ENCODE results near the gene SPOP. TPM values are rescaled to one million over a fixed set of nuclear protein-coding genes. Genes with fewer than 3 reads are reported as not detected.
"Not testable (repeated sequence)": the region's sequence is repeated elsewhere in the genome, so short reads cannot be mapped to it uniquely, and the experiment has no call there.

Gene SPOP
- total and polyA plus RNA-seq, 5 donors from 2014 or later: 66.3 to 123 (median 97.4) TPM

GRCh38 chr17:49555495-49556222 is 122.2 kb downstream of the SPOP start:
- Histone ChIP-seq H3K9me3 (ENCODE audit: control insufficient read depth in 2 of 2, low read length in 2 of 2) (no peaks in the 10 kb centered on the region), H3K27me3 (ENCODE audit: control insufficient read depth, insufficient read depth, low read length) (no peaks in the 10 kb centered on the region), H3K36me3 (ENCODE audit: control insufficient read depth, insufficient read depth, low read length) (no peaks in the 10 kb centered on the region), H3K4me3 (ENCODE audit: low read depth, low read length) (no peak overlapping the region), H3K4me1 (ENCODE audit: control insufficient read depth, insufficient read depth, low read length, poor library complexity, severe bottlenecking) (peaks cover 6% of the 10 kb centered on the region), H3K27ac (ENCODE audit: insufficient read depth, low read length, poor library complexity, severe bottlenecking) (no peak overlapping the region)
- Mint-ChIP-seq H3K36me3 (no peaks in the 10 kb centered on the region), H3K9me3 (peaks cover 0 to 2% (median 0%) of the 10 kb centered on the region in 7 donors), H3K27ac (no peak overlapping the region), H3K27me3 (peaks cover 8% of the 10 kb centered on the region), H3K4me3 (no peak overlapping the region), H3K4me1 (peaks cover 0 to 5% (median 3%) of the 10 kb centered on the region in 4 donors)
- ATAC-seq (ENCODE audit: low read depth in 2 of 2): no peak
- no peak for DNase-seq

DNA sequence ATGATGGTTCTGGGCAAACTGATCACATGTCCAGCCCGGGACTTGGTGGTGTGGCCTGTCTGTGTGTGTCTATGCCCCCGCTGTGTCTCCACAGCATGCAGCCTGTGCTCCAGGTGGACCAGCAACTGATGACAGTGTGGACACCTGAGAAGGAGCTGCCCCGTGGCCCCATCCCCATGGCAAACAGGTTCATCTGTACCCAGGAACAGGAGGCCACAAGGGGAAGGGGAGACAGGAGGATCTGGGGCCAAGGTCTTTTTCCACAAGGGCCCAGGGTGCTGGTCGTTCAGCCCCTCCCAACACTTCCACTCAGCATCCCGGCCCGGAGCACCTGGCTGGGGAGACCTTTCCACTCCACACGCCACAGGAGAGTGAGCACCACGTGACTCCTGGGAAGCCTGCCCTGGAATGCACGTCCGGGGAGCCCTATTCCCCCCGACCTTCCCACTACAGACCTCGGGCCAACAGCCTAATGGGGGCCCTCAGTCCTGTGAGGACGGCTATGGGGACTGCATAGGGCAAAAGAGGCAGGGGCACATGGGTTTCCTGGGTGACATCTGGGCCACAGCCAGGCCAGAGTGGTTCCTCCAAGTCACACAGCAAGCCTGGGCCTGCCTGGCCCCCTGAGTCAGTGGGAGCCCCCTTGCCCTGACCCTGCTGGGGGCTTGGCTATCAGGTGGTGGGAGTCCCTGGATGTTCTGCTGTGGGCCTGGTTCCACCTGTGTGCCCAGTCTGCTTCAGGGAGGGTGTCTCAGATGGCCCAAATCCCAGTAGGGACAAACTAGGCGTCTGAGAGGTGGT is 123.0 kb downstream of the SPOP start:
- no peaks in the 10 kb centered on the region for H3K27me3 ChIP-seq (ENCODE audit: control insufficient read depth, insufficient read depth, low read length)
- no peak overlapping the region for H3K4me3 ChIP-seq (ENCODE audit: low read depth, low read length)
- H3K36me3 ChIP-seq (ENCODE audit: control insufficient read depth, insufficient read depth, low read length): no peaks in the 10 kb centered on the region
- Mint-ChIP-seq H3K27ac (no peak overlapping the region), H3K4me3 (no peak overlapping the region), H3K27me3 (peaks cover 5% of the 10 kb centered on the region), H3K9me3 (peaks cover 0 to 2% (median 0%) of the 10 kb centered on the region in 7 donors), H3K36me3 (no peaks in the 10 kb centered on the region), H3K4me1 (peaks cover 0 to 5% (median 3%) of the 10 kb centered on the region in 4 donors)
- DNase-seq (no peak), ATAC-seq (ENCODE audit: low read depth in 2 of 2) (no peak)
- H3K4me1 ChIP-seq (ENCODE audit: control insufficient read depth, insufficient read depth, low read length, poor library complexity, severe bottlenecking): peaks cover 6% of the 10 kb centered on the region
- no peaks in the 10 kb centered on the region for H3K9me3 ChIP-seq (ENCODE audit: control insufficient read depth in 2 of 2, low read length in 2 of 2)
- no peak overlapping the region for H3K27ac ChIP-seq (ENCODE audit: insufficient read depth, low read length, poor library complexity, severe bottlenecking)

GRCh38 chr17:49553676-49554335 is 124.1 kb downstream of the SPOP start:
- Mint-ChIP-seq H3K27ac (peak overlapping the region in 1 of 3 donors; percentile 31), H3K4me1 (peaks cover 0 to 5% (median 3%) of the 10 kb centered on the region in 4 donors), H3K9me3 (peaks cover 0 to 2% (median 0%) of the 10 kb centered on the region in 7 donors), H3K4me3 (no peak overlapping the region), H3K27me3 (peaks cover 5% of the 10 kb centered on the region), H3K36me3 (no peaks in the 10 kb centered on the region)
- no peaks in the 10 kb centered on the region for H3K9me3 ChIP-seq (ENCODE audit: control insufficient read depth in 2 of 2, low read length in 2 of 2)
- no peak overlapping the region for H3K27ac ChIP-seq (ENCODE audit: insufficient read depth, low read length, poor library complexity, severe bottlenecking)
- no peaks in the 10 kb centered on the region for H3K36me3 ChIP-seq (ENCODE audit: control insufficient read depth, insufficient read depth, low read length)
- H3K4me1 ChIP-seq (ENCODE audit: control insufficient read depth, insufficient read depth, low read length, poor library complexity, severe bottlenecking): peaks cover 6% of the 10 kb centered on the region
- no peak for DNase-seq
- no peaks in the 10 kb centered on the region for H3K27me3 ChIP-seq (ENCODE audit: control insufficient read depth, insufficient read depth, low read length)
- H3K4me3 ChIP-seq (ENCODE audit: low read depth, low read length): no peak overlapping the region
- ATAC-seq (ENCODE audit: low read depth in 2 of 2): no peak

- Histone ChIP-seq H3K36me3 (ENCODE audit: control insufficient read depth, insufficient read depth, low read length) (no peaks in the 10 kb centered on the region), H3K4me3 (ENCODE audit: low read depth, low read length) (no peak overlapping the region), H3K27ac (ENCODE audit: insufficient read depth, low read length, poor library complexity, severe bottlenecking) (no peak overlapping the region), H3K4me1 (ENCODE audit: control insufficient read depth, insufficient read depth, low read length, poor library complexity, severe bottlenecking) (peaks cover 6% of the 10 kb centered on the region), H3K9me3 (ENCODE audit: control insufficient read depth in 2 of 2, low read length in 2 of 2) (no peaks in the 10 kb centered on the region), H3K27me3 (ENCODE audit: control insufficient read depth, insufficient read depth, low read length) (no peaks in the 10 kb centered on the region)
- Mint-ChIP-seq H3K36me3 (no peaks in the 10 kb centered on the region), H3K4me1 (peaks cover 0 to 1% (median under 1%) of the 10 kb centered on the region in 4 donors), H3K27me3 (peaks cover 5% of the 10 kb centered on the region), H3K9me3 (peaks cover 0 to 2% (median 0%) of the 10 kb centered on the region in 7 donors), H3K27ac (no peak overlapping the region), H3K4me3 (no peak overlapping the region)
- DNase-seq: no peak
- no peak for ATAC-seq (ENCODE audit: low read depth in 2 of 2)
Observed at GRCh38 chr17:49552070-49552751, 125.7 kb downstream of the SPOP start.

DNA sequence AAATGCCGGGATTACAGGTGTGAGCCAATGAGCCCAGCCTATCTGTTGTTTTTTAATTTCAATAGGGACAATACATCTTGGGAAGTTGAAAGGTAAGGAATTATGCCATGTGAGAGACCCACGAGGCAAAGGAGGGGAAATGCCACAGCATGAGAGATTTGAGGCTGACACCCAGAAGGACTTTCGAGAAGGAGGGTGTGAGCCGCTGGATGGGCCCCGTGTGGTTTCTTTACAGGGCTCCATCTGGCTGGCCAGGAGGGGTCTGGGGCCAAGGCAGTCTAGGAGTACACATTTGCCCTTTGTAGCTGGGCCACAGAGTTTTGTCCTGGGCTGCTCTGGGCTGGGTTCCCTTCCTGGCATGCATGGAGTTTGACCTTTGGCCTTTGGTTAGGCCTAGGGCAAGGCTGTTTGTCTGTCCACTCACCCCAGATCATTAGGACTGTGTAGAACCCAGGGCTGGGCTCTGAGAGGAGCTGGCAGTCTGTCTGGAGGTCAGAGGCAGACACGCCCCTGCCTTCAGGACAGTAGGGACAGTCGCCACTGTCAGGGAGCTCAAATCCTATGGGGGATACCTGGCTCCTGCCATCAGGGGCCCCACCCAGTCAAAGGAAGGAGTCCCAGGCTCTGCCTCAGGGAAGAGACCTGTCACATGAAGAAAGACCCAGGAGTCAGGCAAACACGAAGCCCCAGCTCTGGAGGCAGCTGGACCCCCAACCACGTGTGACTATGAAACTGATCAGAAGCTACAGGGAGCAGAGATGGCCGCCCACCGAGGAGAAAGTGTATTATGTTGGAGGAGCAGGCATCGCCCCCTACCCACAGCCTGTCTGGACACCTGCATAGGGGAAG is 126.5 kb downstream of the SPOP start:
- Histone ChIP-seq H3K4me1 (ENCODE audit: control insufficient read depth, insufficient read depth, low read length, poor library complexity, severe bottlenecking) (peaks cover 5% of the 10 kb centered on the region), H3K27ac (ENCODE audit: insufficient read depth, low read length, poor library complexity, severe bottlenecking) (no peak overlapping the region), H3K4me3 (ENCODE audit: low read depth, low read length) (no peak overlapping the region), H3K27me3 (ENCODE audit: control insufficient read depth, insufficient read depth, low read length) (no peaks in the 10 kb centered on the region), H3K36me3 (ENCODE audit: control insufficient read depth, insufficient read depth, low read length) (no peaks in the 10 kb centered on the region), H3K9me3 (ENCODE audit: control insufficient read depth in 2 of 2, low read length in 2 of 2) (no peaks in the 10 kb centered on the region)
- H3K27ac Mint-ChIP-seq: no peak overlapping the region
- ATAC-seq (ENCODE audit: low read depth in 2 of 2) (no peak), DNase-seq (no peak)
- no peak overlapping the region for H3K4me3 Mint-ChIP-seq
- H3K4me1 Mint-ChIP-seq: no peaks in the 10 kb centered on the region
- H3K9me3 Mint-ChIP-seq: peaks cover 0 to 2% (median 0%) of the 10 kb centered on the region in 7 donors
- no peaks in the 10 kb centered on the region for H3K36me3 Mint-ChIP-seq
- peaks cover 9% of the 10 kb centered on the region for H3K27me3 Mint-ChIP-seq

GRCh38 chr17:49550764-49551163 is 127.1 kb downstream of the SPOP start:
- H3K9me3 ChIP-seq (ENCODE audit: control insufficient read depth in 2 of 2, low read length in 2 of 2); H3K36me3 ChIP-seq (ENCODE audit: control insufficient read depth, insufficient read depth, low read length); H3K4me3 Mint-ChIP-seq; H3K9me3 Mint-ChIP-seq; H3K27me3 ChIP-seq (ENCODE audit: control insufficient read depth, insufficient read depth, low read length); ATAC-seq (ENCODE audit: low read depth in 2 of 2); H3K4me3 ChIP-seq (ENCODE audit: low read depth, low read length); H3K27ac ChIP-seq (ENCODE audit: insufficient read depth, low read length, poor library complexity, severe bottlenecking); H3K4me1 Mint-ChIP-seq; H3K27me3 Mint-ChIP-seq; H3K27ac Mint-ChIP-seq; H3K4me1 ChIP-seq (ENCODE audit: control insufficient read depth, insufficient read depth, low read length, poor library complexity, severe bottlenecking); H3K36me3 Mint-ChIP-seq; DNase-seq: not testable (repeated sequence)

Data from CD4-positive, CD25-positive, alpha-beta regulatory T cell (primary cell).